GM12878 (cell line): ENCODE results near the gene DNMBP. TPM values are rescaled to one million over a fixed set of nuclear protein-coding genes. Genes with fewer than 3 reads are reported as not detected.

ENCODE experiments used
- ATAC-seq: fragments of 200-7000 bp; cut with Tn5 transposase; 3 replicates; pipeline ENCODE4 v1.9.1; 2020; ENCODE audit warnings: mild to moderate bottlenecking, moderate library complexity
- BruUV-seq: library from RNA; stranded (reverse); fragments of 400-500 nt; replicated peaks from 2 replicates; lab custom pipeline; 2021; lab: Mats Ljungman, UMichigan
- CTCF ChIA-PET: fragments of 300-600 bp; sonication (Branson Sonifier 250); formaldehyde crosslinking; extraction: SDS; loops from one replicate; lab custom pipeline; 2021; ENCODE audit warnings: inconsistent platforms; lab: Yijun Ruan, JAX
- POLR2A ChIA-PET: fragments of 350-600 bp; formaldehyde crosslinking; extraction: SDS; loops from one replicate; lab custom pipeline; 2021; ENCODE audit warnings: inconsistent platforms; lab: Charles Lee
- RAD21 ChIA-PET: fragments of 300-600 bp; sonication (Branson Sonifier 250); formaldehyde crosslinking; loops from one replicate; lab custom pipeline; 2023; ENCODE audit warnings: antibody characterized with exemption; ENCODE audit not compliant: unreplicated experiment; lab: Charles Lee
- SMC1A ChIA-PET: fragments of 300-600 bp; sonication (Branson Sonifier 250); formaldehyde crosslinking; loops from one replicate; lab custom pipeline; 2023; ENCODE audit not compliant: unreplicated experiment, uncharacterized antibody; lab: Charles Lee
- DNase-seq: peaks from one replicate; pipeline ENCODE4 v3.0.0-alpha.2; 2011; ENCODE audit warnings: low read depth, low spot score
- FAIRE-seq: peaks from 3 replicates; lab custom pipeline; 2011; peaks lifted over from hg19 to GRCh38; lab: Jason Lieb, UNC
- H2AFZ ChIP-seq: 2 replicates; pipeline ENCODE4 v1.6.0; 2011; ENCODE audit warnings: low read depth, low read length, control low read depth; ENCODE audit not compliant: control insufficient read depth
- H3K27ac ChIP-seq: 2 replicates; pipeline ENCODE4 v1.5.1; 2011; ENCODE audit warnings: control low read depth; ENCODE audit not compliant: control insufficient read depth, insufficient read depth
- H3K27me3 ChIP-seq, 2 experiments: replicated peaks in 1 of 2; 2 replicates each; pipeline versions ENCODE4 v1.6.0 to v1.6.1; 2011; ENCODE audit warnings: low read length in 1 of 2; ENCODE audit not compliant: control insufficient read depth in 2 of 2, insufficient read depth in 2 of 2
- H3K36me3 ChIP-seq, 2 experiments: 2 replicates each; pipeline ENCODE4 v1.5.1; 2011; ENCODE audit warnings: low read length in 1 of 2; ENCODE audit not compliant: control insufficient read depth in 2 of 2, insufficient read depth in 2 of 2
- H3K4me1 ChIP-seq: 2 replicates; pipeline ENCODE4 v1.6.1; 2011; ENCODE audit warnings: mild to moderate bottlenecking, low read length, moderate library complexity, mixed read lengths; ENCODE audit not compliant: control insufficient read depth, insufficient read depth
- H3K4me2 ChIP-seq: 2 replicates; pipeline ENCODE4 v1.6.0; 2011; ENCODE audit warnings: control low read depth; ENCODE audit not compliant: control insufficient read depth, insufficient read depth
- H3K4me3 ChIP-seq: fragments of 200-600 bp; sonication (generic); 2 replicates; pipeline ENCODE4 v1.5.1; 2016
- H3K79me2 ChIP-seq: 2 replicates; pipeline ENCODE4 v1.6.0; 2011; ENCODE audit warnings: low read length; ENCODE audit not compliant: control insufficient read depth, insufficient read depth
- H3K9ac ChIP-seq: 2 replicates; pipeline ENCODE4 v1.8.0; 2011; ENCODE audit warnings: low read length, control low read depth, mixed read lengths; ENCODE audit not compliant: control insufficient read depth, insufficient read depth
- H3K9me3 ChIP-seq: replicated peaks from 3 replicates; pipeline ENCODE4 v1.5.1; 2011; ENCODE audit warnings: mild to moderate bottlenecking, low read length; ENCODE audit not compliant: control insufficient read depth, insufficient read depth
- H4K20me1 ChIP-seq: 2 replicates; pipeline ENCODE4 v1.6.0; 2011; ENCODE audit not compliant: control insufficient read depth, insufficient read depth
- PAX5 ChIP-seq: IDR thresholded peaks from 2 replicates; pipeline ENCODE4 v1.6.1; 2011; ENCODE audit warnings: low read depth, low read length, borderline replicate concordance
- RBBP5 ChIP-seq: fragments of 200-600 bp; sonication (generic); conservative IDR thresholded peaks from 2 replicates; pipeline ENCODE4 v1.6.1; 2016
- RELA ChIP-seq: fragments of 450-650 bp; IDR thresholded peaks from 2 replicates; pipeline ENCODE4 v1.8.0; 2014; ENCODE audit warnings: borderline replicate concordance; ENCODE audit not compliant: partially characterized antibody
- SMAD5 ChIP-seq: IDR thresholded peaks from 2 replicates; pipeline ENCODE4 v1.6.1; 2016; ENCODE audit warnings: antibody characterized with exemption, low read depth
- SUZ12 ChIP-seq: fragments of 200-600 bp; sonication (generic); IDR thresholded peaks from one replicate; pipeline ENCODE4 v1.6.1; 2018; ENCODE audit warnings: antibody characterized with exemption, mild to moderate bottlenecking; ENCODE audit not compliant: unreplicated experiment
- ZNF24 ChIP-seq: fragments of 450-650 bp; IDR thresholded peaks from 2 replicates; pipeline ENCODE4 v1.6.1; 2017; ENCODE audit warnings: antibody characterized with exemption, mild to moderate bottlenecking
- ZNF384 ChIP-seq: IDR thresholded peaks from 2 replicates; pipeline ENCODE4 v1.6.1; 2012; ENCODE audit warnings: low read depth, mild to moderate bottlenecking, low read length, improper control_type of control experiment, borderline replicate concordance
- WGBS: methylation state at CpG from one replicate; pipeline ENCODE4 v1.1.6; 2016; ENCODE audit warnings: low lambda C conversion rate; ENCODE audit not compliant: insufficient replicate concordance, insufficient coverage; ENCODE audit errors: missing lambda C conversion rate; 5-methylcytosine and 5-hydroxymethylcytosine counted together
- in situ Hi-C: fragments of 300-500 bp; cut with MboI; formaldehyde crosslinking; loops from 9 replicates; pipeline ENCODE4 v1.14.3; 2018; ENCODE audit warnings: mixed read lengths
- intact Hi-C: fragments of 100-400 bp; cut with micrococcal nuclease; formaldehyde crosslinking; loops from one replicate; pipeline ENCODE4 v1.14.2; 2022; ENCODE audit not compliant: unreplicated experiment
- polyA plus RNA-seq, 11 experiments: library from polyadenylated mRNA; depleted of rRNA in 4 of 11; unstranded in 6 of 11; stranded (reverse) in 5 of 11; fragments of >200 nt; fragmentation: Nextera tagmentation in 4 of 11; fragmentation: Illumina TruSeq in 1 of 11; extraction: Ambion mirVana in 4 of 11; extraction: Trizol in 1 of 11; gene quantifications; 1 replicate in 1 of 11; 2 replicates in 10 of 11; pipeline versions ENCODE4 v1.2.1 to v1.2.3, GENCODE V29; 2011 to 2016; ENCODE audit warnings: inconsistent platforms in 2 of 11, missing spikeins in 2 of 11, low read depth in 1 of 11
- total RNA-seq, 4 experiments: library from RNA; depleted of rRNA in 3 of 4; stranded (reverse); fragments of >200 nt in 3 of 4; fragmentation: Illumina TruSeq in 1 of 4; extraction: Trizol in 1 of 4; gene quantifications; 2 replicates each; pipeline versions ENCODE4 v1.2.1 to v1.2.3, GENCODE V29; 2013 to 2021
- TF ChIP-seq, protein P1 (sequence below): fragments of 450-650 bp; IDR thresholded peaks from 2 replicates; pipeline ENCODE4 v1.6.1; 2017; ENCODE audit warnings: mild to moderate bottlenecking, moderate library complexity
- TF ChIP-seq, protein P2 (sequence below): fragments of 450-650 bp; formaldehyde crosslinking; IDR thresholded peaks from 2 replicates; pipeline ENCODE4 v1.5.0; 2022; ENCODE audit warnings: mild to moderate bottlenecking, missing genetic modification characterization

Gene DNMBP
- total and polyA plus RNA-seq, 10 of the 15 experiments (the other 5 are each of a cell fraction or from before 2014, with no cell fraction given) = 7.1 to 45.0 (median 22.0) TPM

- WGBS = 95% methylated on average over 6 of the region's 8 CpGs
- FAIRE-seq (no peak), DNase-seq (no peak), ATAC-seq (no peak)
- Histone ChIP-seq H3K27me3 (no peaks in the 10 kb centered on the region), H3K4me3 (no peak overlapping the region), H2AFZ (no peak overlapping the region), H3K4me1 (no peaks in the 10 kb centered on the region), H3K27ac (no peak overlapping the region), H3K9ac (no peak overlapping the region), H3K36me3 (no peaks in the 10 kb centered on the region), H4K20me1 (no peaks in the 10 kb centered on the region), H3K4me2 (no peak overlapping the region), H3K9me3 (no peaks in the 10 kb centered on the region), H3K79me2 (no peaks in the 10 kb centered on the region)
- ChIA-PET CTCF (interaction anchor here (1.2 to 1.9 kb wide), 4 partner anchors 8 to 185 kb away, joined by 3 to 18 read pairs (median 4); no protein-coding TSS in a partner anchor), RAD21 (interaction anchor here (1.5 kb wide), 1 partner anchor 185 kb away, joined by 7 read pairs; no protein-coding TSS in a partner anchor), SMC1A (interaction anchor here (0.6 to 1.2 kb wide), 2 partner anchors 116 to 241 kb away, joined by 3 to 5 read pairs; no protein-coding TSS in a partner anchor), POLR2A (no interaction called here)
- BruUV-seq = no TSS peak
- TF ChIP-seq PAX5 (no peak), RBBP5 (no peak), SMAD5 (no peak)
- intact Hi-C loops (no loop called here), in situ Hi-C loops (no loop called here)
These were observed 149.3 kb downstream of the DNMBP start for GRCh38 chr10:99860466-99860865.

DNA sequence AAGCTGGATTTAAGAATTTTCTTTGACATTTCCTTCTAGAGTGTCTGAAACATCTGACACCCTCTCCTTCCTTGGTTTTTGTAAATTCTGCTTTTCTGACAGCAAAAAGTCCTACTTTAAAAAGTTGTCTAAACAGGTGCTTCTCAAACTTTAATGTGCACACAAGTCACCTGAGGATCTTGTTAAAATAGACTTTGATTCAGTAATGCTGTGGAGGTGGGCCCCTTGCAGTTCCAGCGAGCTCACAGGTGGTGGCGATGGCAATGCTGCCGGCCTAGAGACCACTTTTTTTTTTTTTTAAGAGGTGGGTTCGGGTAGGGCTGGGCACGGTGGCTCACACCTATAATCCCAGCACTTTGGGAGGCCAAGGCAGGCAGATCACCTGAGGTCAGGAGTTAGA lies 150.2 kb downstream of the DNMBP start:
- H3K4me2 ChIP-seq = no peak overlapping the region
- no peak overlapping the region for H3K9ac ChIP-seq
- intact Hi-C loops (loop anchor here (10.0 kb wide), 2 partner anchors 365 to 475 kb away; partner anchors contain the start of genes CHUK and PKD2L1), in situ Hi-C loops (no loop called here)
- no peak overlapping the region for H3K27ac ChIP-seq
- ChIA-PET POLR2A (interaction anchor here (1.0 kb wide), 1 partner anchor 27 kb away, joined by 4 read pairs; no protein-coding TSS in a partner anchor), RAD21 (interaction anchor here (1.0 to 1.5 kb wide), 4 partner anchors 14 to 190 kb away, joined by 3 to 7 read pairs (median 4); no protein-coding TSS in a partner anchor), CTCF (interaction anchor here (0.6 to 1.9 kb wide), 9 partner anchors 11 to 423 kb away, joined by 3 to 18 read pairs (median 4); no protein-coding TSS in a partner anchor), SMC1A (interaction anchor here (0.6 to 8.1 kb wide), 8 partner anchors 9 to 262 kb away, joined by 3 to 51 read pairs (median 5); no protein-coding TSS in a partner anchor)
- H3K4me1 ChIP-seq = no peaks in the 10 kb centered on the region
- FAIRE-seq (no peak), ATAC-seq (peak; percentile 73), DNase-seq (no peak)
- H3K79me2 ChIP-seq = no peaks in the 10 kb centered on the region
- H4K20me1 ChIP-seq = no peaks in the 10 kb centered on the region
- H3K27me3 ChIP-seq = no peaks in the 10 kb centered on the region
- H2AFZ ChIP-seq = no peak overlapping the region
- H3K9me3 ChIP-seq = no peaks in the 10 kb centered on the region
- BruUV-seq = no TSS peak
- H3K36me3 ChIP-seq = no peaks in the 10 kb centered on the region
- no peak overlapping the region for H3K4me3 ChIP-seq
- WGBS = 3% methylated on average over 5 of the region's 5 CpGs
- TF ChIP-seq, protein P1, sequence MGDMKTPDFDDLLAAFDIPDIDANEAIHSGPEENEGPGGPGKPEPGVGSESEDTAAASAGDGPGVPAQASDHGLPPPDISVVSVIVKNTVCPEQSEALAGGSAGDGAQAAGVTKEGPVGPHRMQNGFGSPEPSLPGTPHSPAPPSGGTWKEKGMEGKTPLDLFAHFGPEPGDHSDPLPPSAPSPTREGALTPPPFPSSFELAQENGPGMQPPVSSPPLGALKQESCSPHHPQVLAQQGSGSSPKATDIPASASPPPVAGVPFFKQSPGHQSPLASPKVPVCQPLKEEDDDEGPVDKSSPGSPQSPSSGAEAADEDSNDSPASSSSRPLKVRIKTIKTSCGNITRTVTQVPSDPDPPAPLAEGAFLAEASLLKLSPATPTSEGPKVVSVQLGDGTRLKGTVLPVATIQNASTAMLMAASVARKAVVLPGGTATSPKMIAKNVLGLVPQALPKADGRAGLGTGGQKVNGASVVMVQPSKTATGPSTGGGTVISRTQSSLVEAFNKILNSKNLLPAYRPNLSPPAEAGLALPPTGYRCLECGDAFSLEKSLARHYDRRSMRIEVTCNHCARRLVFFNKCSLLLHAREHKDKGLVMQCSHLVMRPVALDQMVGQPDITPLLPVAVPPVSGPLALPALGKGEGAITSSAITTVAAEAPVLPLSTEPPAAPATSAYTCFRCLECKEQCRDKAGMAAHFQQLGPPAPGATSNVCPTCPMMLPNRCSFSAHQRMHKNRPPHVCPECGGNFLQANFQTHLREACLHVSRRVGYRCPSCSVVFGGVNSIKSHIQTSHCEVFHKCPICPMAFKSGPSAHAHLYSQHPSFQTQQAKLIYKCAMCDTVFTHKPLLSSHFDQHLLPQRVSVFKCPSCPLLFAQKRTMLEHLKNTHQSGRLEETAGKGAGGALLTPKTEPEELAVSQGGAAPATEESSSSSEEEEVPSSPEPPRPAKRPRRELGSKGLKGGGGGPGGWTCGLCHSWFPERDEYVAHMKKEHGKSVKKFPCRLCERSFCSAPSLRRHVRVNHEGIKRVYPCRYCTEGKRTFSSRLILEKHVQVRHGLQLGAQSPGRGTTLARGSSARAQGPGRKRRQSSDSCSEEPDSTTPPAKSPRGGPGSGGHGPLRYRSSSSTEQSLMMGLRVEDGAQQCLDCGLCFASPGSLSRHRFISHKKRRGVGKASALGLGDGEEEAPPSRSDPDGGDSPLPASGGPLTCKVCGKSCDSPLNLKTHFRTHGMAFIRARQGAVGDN = no peak
- TF ChIP-seq ZNF24 (no peak), ZNF384 (peak; percentile 64; the same call in 1 of the 2 replicates), RELA (no peak), SUZ12 (no peak)
- TF ChIP-seq, protein P2, sequence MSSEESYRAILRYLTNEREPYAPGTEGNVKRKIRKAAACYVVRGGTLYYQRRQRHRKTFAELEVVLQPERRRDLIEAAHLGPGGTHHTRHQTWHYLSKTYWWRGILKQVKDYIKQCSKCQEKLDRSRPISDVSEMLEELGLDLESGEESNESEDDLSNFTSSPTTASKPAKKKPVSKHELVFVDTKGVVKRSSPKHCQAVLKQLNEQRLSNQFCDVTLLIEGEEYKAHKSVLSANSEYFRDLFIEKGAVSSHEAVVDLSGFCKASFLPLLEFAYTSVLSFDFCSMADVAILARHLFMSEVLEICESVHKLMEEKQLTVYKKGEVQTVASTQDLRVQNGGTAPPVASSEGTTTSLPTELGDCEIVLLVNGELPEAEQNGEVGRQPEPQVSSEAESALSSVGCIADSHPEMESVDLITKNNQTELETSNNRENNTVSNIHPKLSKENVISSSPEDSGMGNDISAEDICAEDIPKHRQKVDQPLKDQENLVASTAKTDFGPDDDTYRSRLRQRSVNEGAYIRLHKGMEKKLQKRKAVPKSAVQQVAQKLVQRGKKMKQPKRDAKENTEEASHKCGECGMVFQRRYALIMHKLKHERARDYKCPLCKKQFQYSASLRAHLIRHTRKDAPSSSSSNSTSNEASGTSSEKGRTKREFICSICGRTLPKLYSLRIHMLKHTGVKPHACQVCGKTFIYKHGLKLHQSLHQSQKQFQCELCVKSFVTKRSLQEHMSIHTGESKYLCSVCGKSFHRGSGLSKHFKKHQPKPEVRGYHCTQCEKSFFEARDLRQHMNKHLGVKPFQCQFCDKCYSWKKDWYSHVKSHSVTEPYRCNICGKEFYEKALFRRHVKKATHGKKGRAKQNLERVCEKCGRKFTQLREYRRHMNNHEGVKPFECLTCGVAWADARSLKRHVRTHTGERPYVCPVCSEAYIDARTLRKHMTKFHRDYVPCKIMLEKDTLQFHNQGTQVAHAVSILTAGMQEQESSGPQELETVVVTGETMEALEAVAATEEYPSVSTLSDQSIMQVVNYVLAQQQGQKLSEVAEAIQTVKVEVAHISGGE (CRISPR knock-in tag) = no peak
